NCI-H1417 (cell line): ENCODE results near the gene GANC.
"Not testable (repeated sequence)": the region's sequence is repeated elsewhere in the genome, so short reads cannot be mapped to it uniquely, and the experiment has no call there.

Source experiments
- DNase-seq, 3 experiments: peaks; one replicate each; lab custom pipeline; 2025; lab: John Stamatoyannopoulos, UW

GANC gene

GRCh38 chr15:42284551-42284950, 11.6 kb downstream of the GANC start:
- DNase-seq: no peak

GRCh38 chr15:42285034-42285433, 12.0 kb downstream of the GANC start:
- DNase-seq: no peak

GRCh38 chr15:42286445-42287029, 13.5 kb downstream of the GANC start:
- no peak for DNase-seq

- no peak for DNase-seq
Measured at GRCh38 chr15:42287931-42288330, 14.9 kb downstream of the GANC start.

- no peak for DNase-seq
Measured at GRCh38 chr15:42289166-42289565, 16.2 kb downstream of the GANC start.

GRCh38 chr15:42301004-42301403, 28.0 kb downstream of the GANC start:
- not testable (repeated sequence) for DNase-seq

GRCh38 chr15:42306681-42307080, 33.7 kb downstream of the GANC start:
- no peak for DNase-seq

GRCh38 chr15:42313463-42313862, 40.5 kb downstream of the GANC start:
- no peak for DNase-seq

- no peak for DNase-seq
Measured at GRCh38 chr15:42314818-42315217, 41.8 kb downstream of the GANC start.

- DNase-seq: no peak
Measured at GRCh38 chr15:42315521-42315920, 42.5 kb downstream of the GANC start.

- DNase-seq: not testable (repeated sequence)
Measured at GRCh38 chr15:42316282-42316805, 43.3 kb downstream of the GANC start.

GRCh38 chr15:42319206-42319605, 46.2 kb downstream of the GANC start:
- DNase-seq: no peak

- no peak for DNase-seq
Measured at GRCh38 chr15:42324308-42324707, 51.3 kb downstream of the GANC start.

- no peak for DNase-seq
Measured at GRCh38 chr15:42329161-42329560, 56.2 kb downstream of the GANC start.

GRCh38 chr15:42329992-42330391, 57.0 kb downstream of the GANC start:
- no peak for DNase-seq

- DNase-seq: no peak
Measured at GRCh38 chr15:42331235-42331634, 58.2 kb downstream of the GANC start.

- no peak for DNase-seq
Measured at GRCh38 chr15:42332331-42332730, 59.3 kb downstream of the GANC start.

GRCh38 chr15:42335074-42335473, 62.1 kb downstream of the GANC start:
- no peak for DNase-seq

GRCh38 chr15:42336650-42337049, 63.6 kb downstream of the GANC start:
- DNase-seq: not testable (repeated sequence)

GRCh38 chr15:42337104-42337503, 64.1 kb downstream of the GANC start:
- not testable (repeated sequence) for DNase-seq

- no peak for DNase-seq
Measured at GRCh38 chr15:42338500-42338899, 65.5 kb downstream of the GANC start.

GRCh38 chr15:42343596-42344232, 70.7 kb downstream of the GANC start:
- DNase-seq: no peak

- DNase-seq: no peak
Measured at GRCh38 chr15:42344763-42345162, 71.8 kb downstream of the GANC start.

GRCh38 chr15:42345504-42345903, 72.5 kb downstream of the GANC start:
- DNase-seq: no peak
